GM23338 (cell line): ENCODE data around the gene EIF3J. TPM values are rescaled to one million over a fixed set of nuclear protein-coding genes. Genes with fewer than 3 reads are reported as not detected.

ENCODE experiments used
- ATAC-seq: fragments of 200-7000 bp; cut with Tn5 transposase; 3 replicates; pipeline ENCODE4 v1.9.1; 2020
- DNase-seq: peaks from one replicate; pipeline ENCODE4 v3.0.0-alpha.2; 2015; ENCODE audit warnings: low spot score
- H2AFZ ChIP-seq: fragments of 200-600 bp; sonication (generic); 2 replicates; pipeline ENCODE4 v1.8.0; 2016; ENCODE audit warnings: antibody characterized with exemption, mild to moderate bottlenecking, moderate library complexity
- H3F3A ChIP-seq: fragments of 200-600 bp; sonication (generic); replicated peaks from 2 replicates; pipeline ENCODE4 v1.8.0; 2017; ENCODE audit warnings: antibody characterized with exemption, mixed run types, low read depth
- H3K27ac ChIP-seq: fragments of 200-600 bp; sonication (generic); 2 replicates; pipeline ENCODE4 v1.6.1; 2016; ENCODE audit warnings: low read depth
- H3K27me3 ChIP-seq: fragments of 200-600 bp; sonication (generic); 2 replicates; pipeline ENCODE4 v1.8.0; 2016; ENCODE audit warnings: mild to moderate bottlenecking, mixed run types, moderate library complexity; ENCODE audit not compliant: insufficient read depth
- H3K36me3 ChIP-seq: fragments of 200-600 bp; sonication (generic); 2 replicates; pipeline ENCODE4 v1.8.0; 2016; ENCODE audit warnings: mild to moderate bottlenecking; ENCODE audit not compliant: insufficient read depth
- H3K4me1 ChIP-seq: fragments of 200-600 bp; sonication (generic); 2 replicates; pipeline ENCODE4 v1.8.0; 2016; ENCODE audit warnings: mild to moderate bottlenecking, moderate library complexity; ENCODE audit not compliant: insufficient read depth
- H3K4me2 ChIP-seq: fragments of 200-600 bp; sonication (generic); 2 replicates; pipeline ENCODE4 v1.7.1; 2017; ENCODE audit warnings: mixed run types
- H3K4me3 ChIP-seq: fragments of 200-600 bp; sonication (generic); 2 replicates; pipeline ENCODE4 v1.6.1; 2016; ENCODE audit warnings: mixed run types
- H3K79me2 ChIP-seq: fragments of 200-600 bp; sonication (generic); replicated peaks from 2 replicates; pipeline ENCODE4 v1.8.0; 2017; ENCODE audit warnings: mild to moderate bottlenecking; ENCODE audit not compliant: insufficient read depth
- H3K9me2 ChIP-seq: fragments of 200-600 bp; sonication (generic); 2 replicates; pipeline ENCODE4 v1.8.0; 2017; ENCODE audit not compliant: insufficient read depth
- H4K20me1 ChIP-seq: fragments of 200-600 bp; sonication (generic); replicated peaks from 2 replicates; pipeline ENCODE4 v1.8.0; 2017; ENCODE audit warnings: mild to moderate bottlenecking; ENCODE audit not compliant: insufficient read depth
- H3K27ac Mint-ChIP-seq: 2 replicates; pipeline ENCODE4 v1.8.0; 2020; ENCODE audit warnings: inconsistent platforms, mild to moderate bottlenecking, moderate library complexity, mixed read lengths
- H3K27me3 Mint-ChIP-seq: 3 replicates; pipeline ENCODE4 v1.8.0; 2022; ENCODE audit warnings: low read depth, mild to moderate bottlenecking, moderate library complexity, mixed read lengths, inconsistent platforms; ENCODE audit not compliant: insufficient read depth, poor library complexity
- H3K36me3 Mint-ChIP-seq: 3 replicates; pipeline ENCODE4 v1.8.0; 2021; ENCODE audit warnings: low read depth, mild to moderate bottlenecking, inconsistent platforms, moderate library complexity, mixed read lengths
- H3K4me1 Mint-ChIP-seq: 3 replicates; pipeline ENCODE4 v1.8.0; 2020; ENCODE audit warnings: mild to moderate bottlenecking, inconsistent platforms, mixed read lengths
- H3K4me3 Mint-ChIP-seq: 3 replicates; pipeline ENCODE4 v1.8.0; 2021; ENCODE audit warnings: moderate library complexity, mild to moderate bottlenecking, inconsistent platforms, mixed read lengths
- H3K9me3 Mint-ChIP-seq: 3 replicates; pipeline ENCODE4 v1.8.0; 2020; ENCODE audit warnings: moderate library complexity, mild to moderate bottlenecking, inconsistent platforms, mixed read lengths
- CREB1 ChIP-seq: fragments of 250-450 bp; sonication (Bioruptor Pico); IDR thresholded peaks from 2 replicates; pipeline ENCODE4 v1.5.0; 2020; ENCODE audit warnings: low read depth, mild to moderate bottlenecking, moderate library complexity
- ETS1 ChIP-seq: IDR thresholded peaks from 2 replicates; pipeline ENCODE4 v1.6.1; 2016; ENCODE audit warnings: antibody characterized with exemption
- EZH2 ChIP-seq: fragments of 200-600 bp; sonication (generic); IDR thresholded peaks from one replicate; pipeline ENCODE4 v1.8.0; 2017; ENCODE audit warnings: antibody characterized with exemption, mild to moderate bottlenecking, low read depth; ENCODE audit not compliant: unreplicated experiment
- EZH2phosphoT487 ChIP-seq: fragments of 200-600 bp; sonication (generic); IDR thresholded peaks from one replicate; pipeline ENCODE4 v1.8.1; 2018; ENCODE audit warnings: antibody characterized with exemption; ENCODE audit not compliant: unreplicated experiment
- JUNB ChIP-seq: IDR thresholded peaks from one replicate; pipeline ENCODE4 v1.6.1; 2016; ENCODE audit warnings: antibody characterized with exemption; ENCODE audit not compliant: unreplicated experiment
- POLR2AphosphoS5 ChIP-seq: IDR thresholded peaks from 2 replicates; pipeline ENCODE4 v1.6.1; 2016; ENCODE audit warnings: antibody characterized with exemption, low read depth
- REST ChIP-seq: IDR thresholded peaks from one replicate; pipeline ENCODE4 v1.6.1; 2018; ENCODE audit warnings: antibody characterized with exemption; ENCODE audit not compliant: unreplicated experiment
- STAT1 ChIP-seq: IDR thresholded peaks from one replicate; pipeline ENCODE4 v1.6.1; 2016; ENCODE audit warnings: antibody characterized with exemption; ENCODE audit not compliant: unreplicated experiment
- ZNF114 ChIP-seq: fragments of 250-450 bp; sonication (Bioruptor Pico); IDR thresholded peaks from 2 replicates; pipeline ENCODE4 v1.5.0; 2020; ENCODE audit warnings: mild to moderate bottlenecking, moderate library complexity
- ZNF331 ChIP-seq: fragments of 250-450 bp; sonication (Bioruptor Pico); IDR thresholded peaks from 2 replicates; pipeline ENCODE4 v1.5.0; 2020; ENCODE audit warnings: low read depth, mild to moderate bottlenecking, moderate library complexity
- ZNF462 ChIP-seq: fragments of 250-450 bp; sonication (Bioruptor Pico); IDR thresholded peaks from 2 replicates; pipeline ENCODE4 v1.5.0; 2020; ENCODE audit warnings: mild to moderate bottlenecking, moderate library complexity
- polyA plus RNA-seq: library from polyadenylated mRNA; unstranded; fragments of >200 nt; fragmentation: Nextera tagmentation; extraction: Ambion mirVana; gene quantifications from 2 replicates; pipeline ENCODE4 v1.2.1, GENCODE V29; 2016
- total RNA-seq: library from RNA; depleted of rRNA; stranded (reverse); fragments of >200 nt; shearing (Covaris generic); gene quantifications from 2 replicates; pipeline ENCODE4 v1.2.3, GENCODE V29; 2014

EIF3J gene
- total and polyA plus RNA-seq, 2 experiments from 2014 or later, result 62.7 to 66.6 TPM

- Mint-ChIP-seq H3K27ac (no peak overlapping the region), H3K36me3 (peaks cover 40% of the 10 kb centered on the region), H3K9me3 (no peaks in the 10 kb centered on the region), H3K4me1 (no peaks in the 10 kb centered on the region), H3K4me3 (no peak overlapping the region), H3K27me3 (no peaks in the 10 kb centered on the region)
- no peak for ATAC-seq
- Histone ChIP-seq H3K79me2 (peaks cover 20% of the 10 kb centered on the region; the same call in 1 of the 2 replicates), H3K4me3 (no peak overlapping the region), H3K4me2 (no peak overlapping the region), H4K20me1 (peaks cover 9% of the 10 kb centered on the region; the same call in 1 of the 2 replicates), H3K27me3 (no peaks in the 10 kb centered on the region), H3K9me2 (no peaks in the 10 kb centered on the region), H2AFZ (no peak overlapping the region), H3K27ac (no peak overlapping the region), H3K36me3 (peaks cover 17% of the 10 kb centered on the region; the same call in 1 of the 2 replicates), H3F3A (0 out of 2 replicates have a peak, but pooled peaks cover 3% of the 10 kb centered on the region), H3K4me1 (no peaks in the 10 kb centered on the region)
- no peak for DNase-seq
- TF ChIP-seq ZNF114 (no peak), STAT1 (no peak), POLR2AphosphoS5 (no peak), EZH2 (no peak), JUNB (no peak)
These were observed 46.3 kb upstream of the EIF3J start for GRCh38 chr15:44490622-44491021.

- Mint-ChIP-seq H3K27ac (no peak overlapping the region), H3K4me3 (no peak overlapping the region), H3K9me3 (no peaks in the 10 kb centered on the region), H3K36me3 (peaks cover 45% of the 10 kb centered on the region), H3K27me3 (no peaks in the 10 kb centered on the region), H3K4me1 (no peaks in the 10 kb centered on the region)
- 0 out of 2 replicates have a peak, but pooled peaks cover 3% of the 10 kb centered on the region for H3F3A ChIP-seq
- no peak overlapping the region for H3K4me2 ChIP-seq
- no peak overlapping the region for H3K4me3 ChIP-seq
- H3K4me1 ChIP-seq, result no peaks in the 10 kb centered on the region
- H3K27ac ChIP-seq, result peak overlapping the region; percentile 26; the same call in 1 of the 2 replicates
- DNase-seq (no peak), ATAC-seq (no peak)
- no peaks in the 10 kb centered on the region for H3K27me3 ChIP-seq
- peaks cover 20% of the 10 kb centered on the region; the same call in 1 of the 2 replicates for H3K79me2 ChIP-seq
- H2AFZ ChIP-seq, result no peak overlapping the region
- no peaks in the 10 kb centered on the region for H3K9me2 ChIP-seq
- peaks cover 20% of the 10 kb centered on the region; the same call in 1 of the 2 replicates for H3K36me3 ChIP-seq
- peaks cover 9% of the 10 kb centered on the region; the same call in 1 of the 2 replicates for H4K20me1 ChIP-seq
- TF ChIP-seq EZH2 (no peak), STAT1 (no peak), CREB1 (CRISPR knock-in tag) (no peak), EZH2phosphoT487 (no peak), POLR2AphosphoS5 (no peak), JUNB (no peak), REST (no peak), ZNF331 (CRISPR knock-in tag) (no peak), ETS1 (no peak), ZNF462 (CRISPR knock-in tag) (no peak)
These were observed 44.9 kb upstream of the EIF3J start for GRCh38 chr15:44492040-44492439.
